ENCODE measurements around the gene MTCH1.
A peak's percentile ranks its signal among the peaks of the same experiment; 100 is the strongest.

Gene MTCH1

GRCh38 chr6:36969240-36969691 lies 16.7 kb downstream of the MTCH1 start:
- TF ChIP-seq, protein P1, sequence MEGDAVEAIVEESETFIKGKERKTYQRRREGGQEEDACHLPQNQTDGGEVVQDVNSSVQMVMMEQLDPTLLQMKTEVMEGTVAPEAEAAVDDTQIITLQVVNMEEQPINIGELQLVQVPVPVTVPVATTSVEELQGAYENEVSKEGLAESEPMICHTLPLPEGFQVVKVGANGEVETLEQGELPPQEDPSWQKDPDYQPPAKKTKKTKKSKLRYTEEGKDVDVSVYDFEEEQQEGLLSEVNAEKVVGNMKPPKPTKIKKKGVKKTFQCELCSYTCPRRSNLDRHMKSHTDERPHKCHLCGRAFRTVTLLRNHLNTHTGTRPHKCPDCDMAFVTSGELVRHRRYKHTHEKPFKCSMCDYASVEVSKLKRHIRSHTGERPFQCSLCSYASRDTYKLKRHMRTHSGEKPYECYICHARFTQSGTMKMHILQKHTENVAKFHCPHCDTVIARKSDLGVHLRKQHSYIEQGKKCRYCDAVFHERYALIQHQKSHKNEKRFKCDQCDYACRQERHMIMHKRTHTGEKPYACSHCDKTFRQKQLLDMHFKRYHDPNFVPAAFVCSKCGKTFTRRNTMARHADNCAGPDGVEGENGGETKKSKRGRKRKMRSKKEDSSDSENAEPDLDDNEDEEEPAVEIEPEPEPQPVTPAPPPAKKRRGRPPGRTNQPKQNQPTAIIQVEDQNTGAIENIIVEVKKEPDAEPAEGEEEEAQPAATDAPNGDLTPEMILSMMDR (IDR thresholded peaks at IDR 0.05; ENCODE audit: low read length, missing control alignments), result no peak
- no peak overlapping the region for H3K4me3 ChIP-seq (replicated peaks; ENCODE audit: low read depth, low read length)
- DNase-seq (ENCODE audit: low read depth), result no peak

- peak; percentile 18 for DNase-seq (ENCODE audit: low read depth)
- TF ChIP-seq, protein P1 (IDR thresholded peaks at IDR 0.05; ENCODE audit: low read length, missing control alignments), result no peak
- no peak overlapping the region for H3K4me3 ChIP-seq (replicated peaks; ENCODE audit: low read depth, low read length)
These were observed 17.6 kb downstream of the MTCH1 start for GRCh38 chr6:36968266-36968977.

GRCh38 chr6:36967757-36968156 lies 18.2 kb downstream of the MTCH1 start:
- TF ChIP-seq, protein P1 (IDR thresholded peaks at IDR 0.05; ENCODE audit: low read length, missing control alignments), result no peak
- H3K4me3 ChIP-seq (replicated peaks; ENCODE audit: low read depth, low read length), result no peak overlapping the region
- DNase-seq (ENCODE audit: low read depth), result no peak

- TF ChIP-seq, protein P1 (IDR thresholded peaks at IDR 0.05; ENCODE audit: low read length, missing control alignments), result no peak
- DNase-seq (ENCODE audit: low read depth), result no peak
- no peak overlapping the region for H3K4me3 ChIP-seq (replicated peaks; ENCODE audit: low read depth, low read length)
These were observed 18.7 kb downstream of the MTCH1 start for GRCh38 chr6:36967301-36967700.

GRCh38 chr6:36964908-36965307 lies 21.1 kb downstream of the MTCH1 start:
- DNase-seq (ENCODE audit: low read depth), result no peak
- H3K4me3 ChIP-seq (replicated peaks; ENCODE audit: low read depth, low read length), result no peak overlapping the region
- TF ChIP-seq, protein P1 (IDR thresholded peaks at IDR 0.05; ENCODE audit: low read length, missing control alignments), result no peak

DNA sequence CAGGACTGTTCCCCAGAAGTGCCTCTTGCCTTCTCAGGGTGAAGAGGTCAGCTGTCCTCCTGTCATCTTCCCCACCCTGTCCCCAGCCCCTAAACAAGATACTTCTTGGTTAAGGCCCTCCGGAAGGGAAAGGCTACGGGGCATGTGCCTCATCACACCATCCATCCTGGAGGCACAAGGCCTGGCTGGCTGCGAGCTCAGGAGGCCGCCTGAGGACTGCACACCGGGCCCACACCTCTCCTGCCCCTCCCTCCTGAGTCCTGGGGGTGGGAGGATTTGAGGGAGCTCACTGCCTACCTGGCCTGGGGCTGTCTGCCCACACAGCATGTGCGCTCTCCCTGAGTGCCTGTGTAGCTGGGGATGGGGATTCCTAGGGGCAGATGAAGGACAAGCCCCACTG lies 21.6 kb downstream of the MTCH1 start:
- H3K4me3 ChIP-seq (replicated peaks; ENCODE audit: low read depth, low read length), result no peak overlapping the region
- TF ChIP-seq, protein P1 (IDR thresholded peaks at IDR 0.05; ENCODE audit: low read length, missing control alignments), result no peak
- DNase-seq (ENCODE audit: low read depth), result no peak
